Fibroblast of villous mesenchyme (primary cell): ENCODE measurements around the gene OGG1. TPM values are rescaled to one million over a fixed set of nuclear protein-coding genes. Genes with fewer than 3 reads are reported as not detected.

Experiments used
- DNase-seq: peaks from one replicate; pipeline ENCODE4 v3.0.0-alpha.2; 2010; ENCODE audit warnings: low read depth
- H3K4me3 ChIP-seq: 2 replicates; pipeline ENCODE4 v1.5.1; 2011; ENCODE audit warnings: low read depth, mild to moderate bottlenecking, low read length
- total RNA-seq: library from RNA; depleted of rRNA; stranded (reverse); fragments of >200 nt; gene quantifications from 2 replicates; pipeline ENCODE4 v1.2.3, GENCODE V29; 2012
- TF ChIP-seq, protein P1 (sequence below): IDR thresholded peaks from 2 replicates; pipeline ENCODE4 v1.5.1; 2012; ENCODE audit warnings: low read depth, mild to moderate bottlenecking, low read length; ENCODE audit not compliant: insufficient read depth

The OGG1 gene
- total RNA-seq, 1 donor, result 19.0 TPM

DNA sequence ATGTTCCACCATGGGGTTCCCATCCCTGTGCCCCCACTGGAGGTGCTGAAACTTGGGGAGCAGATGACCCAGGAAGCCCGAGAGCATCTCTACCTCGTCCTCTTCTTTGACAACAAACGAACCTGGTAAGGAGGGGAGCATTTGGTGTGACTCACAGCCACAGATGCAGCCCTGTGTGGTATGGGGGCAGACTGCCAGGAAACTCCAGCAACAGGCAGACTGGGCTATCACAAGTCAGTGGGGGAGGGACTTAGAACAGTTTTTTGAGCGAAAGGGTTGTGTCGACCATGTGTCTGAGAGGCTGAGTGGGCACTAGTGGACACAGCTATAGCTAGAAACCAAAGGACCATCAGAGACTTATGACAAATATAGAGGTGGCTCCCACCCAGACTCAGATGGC lies 3.4 kb upstream of the OGG1 start:
- TF ChIP-seq, protein P1, sequence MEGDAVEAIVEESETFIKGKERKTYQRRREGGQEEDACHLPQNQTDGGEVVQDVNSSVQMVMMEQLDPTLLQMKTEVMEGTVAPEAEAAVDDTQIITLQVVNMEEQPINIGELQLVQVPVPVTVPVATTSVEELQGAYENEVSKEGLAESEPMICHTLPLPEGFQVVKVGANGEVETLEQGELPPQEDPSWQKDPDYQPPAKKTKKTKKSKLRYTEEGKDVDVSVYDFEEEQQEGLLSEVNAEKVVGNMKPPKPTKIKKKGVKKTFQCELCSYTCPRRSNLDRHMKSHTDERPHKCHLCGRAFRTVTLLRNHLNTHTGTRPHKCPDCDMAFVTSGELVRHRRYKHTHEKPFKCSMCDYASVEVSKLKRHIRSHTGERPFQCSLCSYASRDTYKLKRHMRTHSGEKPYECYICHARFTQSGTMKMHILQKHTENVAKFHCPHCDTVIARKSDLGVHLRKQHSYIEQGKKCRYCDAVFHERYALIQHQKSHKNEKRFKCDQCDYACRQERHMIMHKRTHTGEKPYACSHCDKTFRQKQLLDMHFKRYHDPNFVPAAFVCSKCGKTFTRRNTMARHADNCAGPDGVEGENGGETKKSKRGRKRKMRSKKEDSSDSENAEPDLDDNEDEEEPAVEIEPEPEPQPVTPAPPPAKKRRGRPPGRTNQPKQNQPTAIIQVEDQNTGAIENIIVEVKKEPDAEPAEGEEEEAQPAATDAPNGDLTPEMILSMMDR, result no peak
- no peak overlapping the region for H3K4me3 ChIP-seq
- DNase-seq, result peak; percentile 77

DNA sequence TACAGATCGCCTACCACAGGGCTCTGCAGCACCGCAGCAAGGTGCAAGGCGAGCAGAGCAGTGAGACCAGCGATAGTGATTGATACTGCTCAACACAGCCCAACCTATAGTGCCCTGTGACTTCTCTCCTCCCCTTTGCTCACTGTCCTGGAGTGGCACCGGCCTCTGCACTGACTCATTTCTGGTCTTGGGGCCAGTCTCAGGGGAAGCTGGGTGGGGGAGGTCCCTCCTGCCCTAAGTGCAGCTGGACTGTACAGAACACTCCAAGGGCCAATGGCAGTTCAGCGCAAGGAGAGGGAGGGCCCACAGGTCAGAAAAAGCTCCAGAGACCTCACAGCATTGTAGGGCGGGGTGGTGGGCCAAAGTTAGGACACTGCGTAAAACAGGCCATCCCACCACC lies 2.5 kb upstream of the OGG1 start:
- TF ChIP-seq, protein P1, result no peak
- DNase-seq, result peak; percentile 45
- no peak overlapping the region for H3K4me3 ChIP-seq

DNA sequence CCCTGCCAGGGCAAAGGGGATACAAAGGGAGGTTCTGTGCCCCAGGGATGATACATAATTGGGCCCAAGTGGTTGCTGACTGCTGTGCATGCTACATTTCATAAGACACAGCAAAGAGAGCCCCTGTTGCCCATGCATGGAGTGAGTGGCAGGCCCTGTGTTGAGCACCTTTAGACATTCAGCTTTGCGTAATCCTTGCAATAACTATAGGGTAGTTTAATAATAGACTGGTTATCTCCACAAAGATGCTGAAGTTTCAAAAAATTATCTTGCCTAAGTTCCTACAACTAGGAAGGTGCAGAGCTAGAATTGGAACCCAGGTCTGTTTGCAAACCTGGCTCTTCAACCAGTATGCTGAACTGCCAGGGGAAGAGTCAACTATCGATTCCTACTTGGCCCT lies 1.7 kb upstream of the OGG1 start:
- DNase-seq, result no peak
- no peak overlapping the region for H3K4me3 ChIP-seq
- TF ChIP-seq, protein P1, result no peak

DNA sequence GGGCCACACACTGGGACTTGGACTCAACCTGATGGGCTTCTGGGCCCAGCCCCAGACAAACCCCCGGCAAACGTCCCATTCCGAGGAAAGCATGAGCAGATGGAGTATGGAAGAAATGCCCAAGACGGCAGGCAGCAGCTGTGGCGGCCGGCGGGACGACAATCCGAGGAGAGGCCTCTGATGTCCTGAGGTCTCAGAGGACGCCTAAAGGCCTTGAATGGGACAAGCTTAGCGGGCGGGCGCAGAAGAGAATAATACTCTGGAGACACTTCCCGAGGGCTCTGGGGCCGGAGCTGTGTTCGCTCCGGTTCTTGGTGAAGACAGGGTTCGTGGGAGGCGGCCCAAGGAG lies 482 bp upstream of the OGG1 start:
- H3K4me3 ChIP-seq, result peak overlapping the region; percentile 86
- TF ChIP-seq, protein P1, result no peak
- DNase-seq, result no peak

DNA sequence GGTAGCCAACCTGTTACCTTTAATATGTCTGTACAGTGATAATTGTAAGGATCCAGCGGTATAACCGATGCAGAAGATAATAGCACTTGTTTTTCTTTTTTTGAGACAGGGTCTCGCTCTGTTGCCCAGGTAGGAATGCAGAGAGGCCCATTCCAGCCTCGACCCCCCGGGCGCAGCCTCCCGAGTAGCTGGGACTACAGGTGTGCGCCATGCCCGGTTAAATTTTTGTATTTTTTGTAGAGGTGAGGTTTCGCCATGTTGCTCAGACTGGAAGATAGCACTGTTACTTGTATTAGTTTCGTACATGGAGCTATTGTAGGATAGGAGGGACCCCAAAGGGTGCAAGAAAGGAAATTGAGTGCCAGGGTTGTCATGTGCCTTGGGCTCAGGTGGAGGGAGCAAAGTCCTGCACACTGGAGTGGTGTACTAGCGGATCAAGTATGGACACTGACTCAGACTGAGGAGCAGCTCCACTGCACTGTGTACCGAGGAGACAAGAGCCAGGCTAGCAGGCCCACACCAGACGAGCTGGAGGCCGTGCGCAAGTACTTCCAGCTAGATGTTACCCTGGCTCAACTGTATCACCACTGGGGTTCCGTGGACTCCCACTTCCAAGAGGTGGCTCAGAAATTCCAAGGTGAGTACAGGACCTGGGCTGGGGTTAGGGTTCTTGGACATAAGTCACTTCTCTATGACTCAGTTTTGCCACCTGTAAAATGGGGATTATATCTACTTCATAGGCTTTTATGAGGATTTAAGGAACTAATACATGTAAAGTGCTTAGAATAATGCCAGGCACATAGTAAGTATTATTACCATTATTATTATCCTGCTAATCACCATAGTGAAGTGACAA lies 1.0 kb downstream of the OGG1 start:
- DNase-seq, result no peak
- TF ChIP-seq, protein P1, result no peak
- peak overlapping the region; percentile 86 for H3K4me3 ChIP-seq

DNA sequence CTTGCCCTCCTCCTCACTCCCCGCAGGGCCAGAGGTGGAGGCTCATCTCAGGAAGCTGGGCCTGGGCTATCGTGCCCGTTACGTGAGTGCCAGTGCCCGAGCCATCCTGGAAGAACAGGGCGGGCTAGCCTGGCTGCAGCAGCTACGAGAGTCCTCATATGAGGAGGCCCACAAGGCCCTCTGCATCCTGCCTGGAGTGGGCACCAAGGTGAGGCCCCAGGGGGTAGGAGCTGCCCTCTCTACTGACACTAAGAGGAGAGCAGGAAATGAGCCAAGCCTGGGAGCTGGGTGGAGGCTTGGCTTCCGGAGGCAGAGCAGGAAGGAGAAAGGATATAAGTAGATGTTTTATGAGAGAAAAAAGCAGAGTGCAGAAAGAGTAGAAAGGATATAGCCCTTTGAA lies 4.9 kb downstream of the OGG1 start:
- no peak for DNase-seq
- TF ChIP-seq, protein P1, result no peak
- H3K4me3 ChIP-seq, result no peak overlapping the region

DNA sequence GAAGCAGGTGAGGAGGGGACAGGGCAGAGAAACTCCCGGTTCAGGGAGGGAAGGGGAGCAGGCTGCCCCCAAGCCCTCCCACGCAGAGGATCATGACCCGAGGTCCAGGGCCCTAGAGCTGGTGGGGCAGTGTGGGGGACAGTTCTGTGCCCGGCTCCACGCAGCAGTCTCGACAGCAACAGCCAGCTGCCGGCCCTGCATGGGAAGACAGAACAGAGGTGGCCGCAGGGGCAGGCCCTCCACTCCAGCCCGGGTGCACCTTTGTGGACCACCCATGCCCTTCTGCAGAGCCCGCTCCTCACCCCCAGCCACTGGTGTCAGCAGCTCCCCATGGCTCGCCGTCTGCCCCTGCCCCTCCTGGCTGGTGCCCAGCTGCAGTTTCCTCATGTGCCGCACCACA lies 7.7 kb downstream of the OGG1 start:
- DNase-seq, result no peak
- TF ChIP-seq, protein P1, result no peak
- H3K4me3 ChIP-seq, result no peak overlapping the region
